Endothelial cell of umbilical vein (primary cell): Measurements from ENCODE around the gene GPSM1. TPM values are rescaled to one million over a fixed set of nuclear protein-coding genes. Genes with fewer than 3 reads are reported as not detected.
A peak's percentile ranks its signal among the peaks of the same experiment; 100 is the strongest.

Experiments used
- BruUV-seq: library from RNA; stranded (reverse); fragments of 400-500 nt; replicated peaks from 2 replicates; lab custom pipeline; 2021; lab: Mats Ljungman, UMichigan
- CTCF ChIA-PET: fragments of 300-600, 350-600 bp; sonication (Branson Sonifier 250); formaldehyde crosslinking; loops from one replicate; lab custom pipeline; 2021; ENCODE audit warnings: antibody characterized with exemption, inconsistent platforms; lab: Charles Lee
- POLR2A ChIA-PET: fragments of 300-600, 350-600 bp; sonication (Branson Sonifier 250); formaldehyde crosslinking; loops from one replicate; lab custom pipeline; 2021; ENCODE audit warnings: antibody characterized with exemption, inconsistent platforms; lab: Charles Lee
- DNase-seq: peaks from one replicate; pipeline ENCODE4 v3.0.0-alpha.2; 2011; ENCODE audit warnings: low read depth, low spot score
- FAIRE-seq: peaks from 2 replicates; lab custom pipeline; 2011; peaks lifted over from hg19 to GRCh38; lab: Jason Lieb, UNC
- H2AFZ ChIP-seq: 2 replicates; pipeline ENCODE4 v1.6.0; 2012; ENCODE audit warnings: low read depth, low read length, control low read depth, inconsistent platforms
- H3K27ac ChIP-seq: 2 replicates; pipeline ENCODE4 v1.5.1; 2011; ENCODE audit warnings: low read depth, mild to moderate bottlenecking, control low read depth, low read length, moderate library complexity; ENCODE audit not compliant: insufficient read depth
- H3K27me3 ChIP-seq, 2 experiments: 2 replicates each; pipeline versions ENCODE4 v1.6.0 to v1.6.1; 2011; ENCODE audit warnings: low read length in 2 of 2, mixed read lengths in 1 of 2; ENCODE audit not compliant: control insufficient read depth in 2 of 2, insufficient read depth in 2 of 2
- H3K36me3 ChIP-seq, 2 experiments: 2 replicates in 1 of 2; 3 replicates in 1 of 2; pipeline ENCODE4 v1.5.1; 2011; ENCODE audit warnings: low read length in 2 of 2, mild to moderate bottlenecking in 1 of 2, moderate library complexity in 1 of 2; ENCODE audit not compliant: control insufficient read depth in 2 of 2, insufficient read depth in 2 of 2; ENCODE audit errors: extremely low read depth in 1 of 2
- H3K4me1 ChIP-seq: 3 replicates; pipeline ENCODE4 v1.5.1; 2011; ENCODE audit warnings: mild to moderate bottlenecking, low read length; ENCODE audit not compliant: control insufficient read depth, insufficient read depth; ENCODE audit errors: extremely low read depth
- H3K4me2 ChIP-seq: 2 replicates; pipeline ENCODE4 v1.6.1; 2011; ENCODE audit warnings: low read length, control low read depth, mixed read lengths; ENCODE audit not compliant: insufficient read depth
- H3K4me3 ChIP-seq, 3 experiments: fragments of 200-600 bp in 1 of 3; sonication (generic), shearing (Covaris generic) in 1 of 3; replicated peaks in 1 of 3; 2 replicates each; pipeline ENCODE4 v1.5.1; 2011 to 2016; ENCODE audit warnings: control low read depth in 3 of 3, low read length in 3 of 3, mild to moderate bottlenecking in 2 of 3, inconsistent platforms in 1 of 3, low read depth in 1 of 3, moderate library complexity in 1 of 3; ENCODE audit not compliant: insufficient read depth in 1 of 3
- H3K79me2 ChIP-seq: 2 replicates; pipeline ENCODE4 v1.6.0; 2012; ENCODE audit warnings: low read length, inconsistent platforms; ENCODE audit not compliant: control insufficient read depth, insufficient read depth
- H3K9ac ChIP-seq: replicated peaks from 2 replicates; pipeline ENCODE3; 2011; ENCODE audit warnings: low read length, control low read depth; ENCODE audit not compliant: insufficient read depth; ENCODE audit errors: extremely low read depth
- H3K9me1 ChIP-seq: replicated peaks from 3 replicates; pipeline ENCODE4 v1.6.0; 2011; ENCODE audit warnings: mild to moderate bottlenecking, low read length; ENCODE audit not compliant: control insufficient read depth, insufficient read depth; ENCODE audit errors: extremely low read depth
- H3K9me3 ChIP-seq: replicated peaks from 2 replicates; pipeline ENCODE4 v1.5.1; 2012; ENCODE audit warnings: low read length, inconsistent platforms; ENCODE audit not compliant: control insufficient read depth, insufficient read depth
- H4K20me1 ChIP-seq: replicated peaks from 2 replicates; pipeline ENCODE3; 2011; ENCODE audit warnings: mild to moderate bottlenecking, low read length; ENCODE audit not compliant: control insufficient read depth, insufficient read depth; ENCODE audit errors: extremely low read depth
- EZH2 ChIP-seq: IDR thresholded peaks from 2 replicates; pipeline ENCODE4 v1.6.1; 2012; ENCODE audit warnings: borderline replicate concordance, low read depth, mild to moderate bottlenecking, moderate library complexity, low read length, inconsistent platforms; ENCODE audit not compliant: severe bottlenecking
- FOS ChIP-seq: IDR thresholded peaks from 2 replicates; pipeline ENCODE4 v1.6.1; 2011; ENCODE audit warnings: mild to moderate bottlenecking, low read length, moderate library complexity, borderline replicate concordance; ENCODE audit not compliant: insufficient read depth
- GATA2 ChIP-seq: IDR thresholded peaks from 2 replicates; pipeline ENCODE4 v1.7.0; 2011; ENCODE audit warnings: low read depth, mild to moderate bottlenecking, moderate library complexity, mixed read lengths, low read length; ENCODE audit not compliant: insufficient read length, insufficient read depth
- JUN ChIP-seq: IDR thresholded peaks from 2 replicates; pipeline ENCODE4 v1.6.1; 2011; ENCODE audit warnings: borderline replicate concordance, low read depth; ENCODE audit not compliant: insufficient read length, insufficient read depth
- MYC ChIP-seq: IDR thresholded peaks from one replicate; pipeline ENCODE4 v1.6.1; 2011; ENCODE audit warnings: mild to moderate bottlenecking, low read depth, low read length
- POLR2A ChIP-seq: IDR thresholded peaks from 2 replicates; pipeline ENCODE4 v1.6.1; 2012; ENCODE audit warnings: low read depth, mild to moderate bottlenecking, control low read depth, low read length
- POLR2AphosphoS5 ChIP-seq: IDR thresholded peaks from 2 replicates; pipeline ENCODE4 v1.6.1; 2012; ENCODE audit warnings: low read depth, mild to moderate bottlenecking, control low read depth, low read length, moderate library complexity; ENCODE audit not compliant: insufficient read depth
- dilution Hi-C: fragments of 300-500 bp; cut with MboI; formaldehyde crosslinking; loops from one replicate; pipeline ENCODE4 v1.15.0; 2019; ENCODE audit warnings: low sequenced_read_pairs; ENCODE audit not compliant: extremely low pct_ligation_motif_present
- intact Hi-C: fragments of 100-400 bp; cut with micrococcal nuclease; formaldehyde crosslinking; loops from one replicate; pipeline ENCODE4 v1.10.0; 2022
- polyA plus RNA-seq, 4 experiments: library from polyadenylated mRNA; depleted of rRNA in 3 of 4; stranded (reverse) in 3 of 4; unstranded in 1 of 4; fragments of >200 nt; gene quantifications; 2 replicates each; pipeline versions ENCODE4 v1.2.1 to v1.2.3, GENCODE V29; 2011 to 2012; ENCODE audit warnings: missing spikeins in 1 of 4
- total RNA-seq: library from RNA; stranded (reverse); gene quantifications from 2 replicates; pipeline ENCODE4 v1.2.3, GENCODE V29; 2021
- TF ChIP-seq, protein P1 (sequence below): IDR thresholded peaks from 2 replicates; pipeline ENCODE4 v1.6.1; 2011; ENCODE audit not compliant: insufficient read depth, insufficient read length
- TF ChIP-seq, protein P2 (sequence below), 2 donors: IDR thresholded peaks; 1 replicate in 1 of 2; 2 replicates in 1 of 2; pipeline ENCODE4 v1.5.1; 2011; ENCODE audit warnings: low read length in 2 of 2, mild to moderate bottlenecking in 2 of 2, moderate library complexity in 2 of 2, control low read depth in 1 of 2, inconsistent platforms in 1 of 2, low read depth in 1 of 2; ENCODE audit not compliant: insufficient read depth in 1 of 2; ENCODE audit errors: extremely low read depth in 1 of 2

The GPSM1 gene
- total and polyA plus RNA-seq, 2 donors (not counting 3 experiments of a cell fraction or from before 2014, with no cell fraction given), result 34.6 to 47.1 TPM

DNA sequence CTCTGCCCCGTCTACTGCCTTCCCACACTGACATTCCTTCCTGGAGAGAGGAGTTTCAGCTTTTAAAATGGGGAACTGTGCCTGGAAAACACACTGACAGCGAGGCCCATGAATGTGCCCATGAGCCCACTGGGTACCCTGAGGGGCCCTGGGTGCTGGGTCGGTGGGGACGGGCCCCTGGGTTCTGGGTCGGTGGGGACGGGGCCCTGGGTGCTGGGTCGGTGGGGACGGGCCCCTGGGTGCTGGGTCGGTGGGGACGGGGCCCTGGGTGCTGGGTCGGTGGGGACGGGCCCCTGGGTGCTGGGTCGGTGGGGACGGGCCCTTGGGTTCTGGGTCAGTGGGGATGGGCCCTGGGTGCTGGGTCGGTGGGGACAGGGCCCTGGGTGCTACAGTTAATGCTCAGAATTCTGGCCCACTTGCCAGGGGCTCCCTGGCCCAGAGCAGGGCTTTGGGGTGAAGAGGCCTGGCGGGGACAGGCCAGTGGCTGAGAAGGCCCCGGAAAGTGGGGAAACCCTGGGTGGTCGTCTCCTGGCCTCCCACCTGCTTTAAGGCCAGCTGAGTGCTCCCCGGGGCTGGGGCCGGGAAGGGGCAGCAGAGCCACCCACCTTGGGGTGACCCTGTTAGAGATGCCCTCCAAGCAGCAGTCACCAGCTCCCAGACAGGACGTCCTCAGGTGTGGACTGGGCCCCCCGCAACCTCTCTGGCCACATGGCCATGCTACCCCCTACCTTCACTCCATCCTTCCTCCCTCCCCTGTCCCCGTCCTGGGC is 2.5 kb downstream of the GPSM1 start:
- no TSS peak for BruUV-seq
- intact Hi-C loops (no loop called here), dilution Hi-C loops (no loop called here)
- no peak overlapping the region for H3K4me2 ChIP-seq
- no peak overlapping the region for H2AFZ ChIP-seq
- no peak overlapping the region for H3K9ac ChIP-seq
- no peaks in the 10 kb centered on the region for H3K9me3 ChIP-seq
- H3K4me1 ChIP-seq, result peaks cover 20% of the 10 kb centered on the region
- CTCF ChIA-PET, result interaction anchor here (1.0 to 1.1 kb wide), 2 partner anchors 16 to 17 kb away, joined by 3 to 4 read pairs; no protein-coding TSS in a partner anchor
- H4K20me1 ChIP-seq, result no peaks in the 10 kb centered on the region
- H3K36me3 ChIP-seq, result peaks cover 0 to 4% of the 10 kb centered on the region in 2 experiments
- POLR2A ChIA-PET, result interaction anchor here (1.1 kb wide), 1 partner anchor 16 kb away, joined by 3 read pairs; no protein-coding TSS in a partner anchor
- H3K9me1 ChIP-seq, result no peaks in the 10 kb centered on the region
- no peaks in the 10 kb centered on the region for H3K27me3 ChIP-seq
- H3K79me2 ChIP-seq, result peaks cover 40% of the 10 kb centered on the region
- no peak for DNase-seq
- TF ChIP-seq, protein P1, sequence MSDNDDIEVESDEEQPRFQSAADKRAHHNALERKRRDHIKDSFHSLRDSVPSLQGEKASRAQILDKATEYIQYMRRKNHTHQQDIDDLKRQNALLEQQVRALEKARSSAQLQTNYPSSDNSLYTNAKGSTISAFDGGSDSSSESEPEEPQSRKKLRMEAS, result no peak
- TF ChIP-seq POLR2AphosphoS5 (no peak), MYC (no peak), GATA2 (no peak), JUN (no peak), EZH2 (no peak), FOS (no peak), POLR2A (no peak)
- TF ChIP-seq, protein P2, sequence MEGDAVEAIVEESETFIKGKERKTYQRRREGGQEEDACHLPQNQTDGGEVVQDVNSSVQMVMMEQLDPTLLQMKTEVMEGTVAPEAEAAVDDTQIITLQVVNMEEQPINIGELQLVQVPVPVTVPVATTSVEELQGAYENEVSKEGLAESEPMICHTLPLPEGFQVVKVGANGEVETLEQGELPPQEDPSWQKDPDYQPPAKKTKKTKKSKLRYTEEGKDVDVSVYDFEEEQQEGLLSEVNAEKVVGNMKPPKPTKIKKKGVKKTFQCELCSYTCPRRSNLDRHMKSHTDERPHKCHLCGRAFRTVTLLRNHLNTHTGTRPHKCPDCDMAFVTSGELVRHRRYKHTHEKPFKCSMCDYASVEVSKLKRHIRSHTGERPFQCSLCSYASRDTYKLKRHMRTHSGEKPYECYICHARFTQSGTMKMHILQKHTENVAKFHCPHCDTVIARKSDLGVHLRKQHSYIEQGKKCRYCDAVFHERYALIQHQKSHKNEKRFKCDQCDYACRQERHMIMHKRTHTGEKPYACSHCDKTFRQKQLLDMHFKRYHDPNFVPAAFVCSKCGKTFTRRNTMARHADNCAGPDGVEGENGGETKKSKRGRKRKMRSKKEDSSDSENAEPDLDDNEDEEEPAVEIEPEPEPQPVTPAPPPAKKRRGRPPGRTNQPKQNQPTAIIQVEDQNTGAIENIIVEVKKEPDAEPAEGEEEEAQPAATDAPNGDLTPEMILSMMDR (IDR thresholded peaks at IDR 0.05; ENCODE audit: extremely low read depth in 1 of 2, insufficient read depth in 1 of 2, low read depth in 1 of 2, low read length in 2 of 2), result no peak
- FAIRE-seq, result peak; percentile 26
- H3K27ac ChIP-seq, result no peak overlapping the region
- no peak overlapping the region for H3K4me3 ChIP-seq
